HepG2 (cell line): ENCODE results near the gene SNRPD3. TPM values are rescaled to one million over a fixed set of nuclear protein-coding genes. Genes with fewer than 3 reads are reported as not detected.

Source experiments
- AGO2 ChIP-seq: fragments of 200-400 bp; formaldehyde crosslinking; optimal IDR thresholded peaks from 2 replicates; pipeline ENCODE3; 2017; ENCODE audit warnings: mild to moderate bottlenecking, low read depth, low read length, moderate library complexity
- DZIP1 ChIP-seq: sonication (generic); formaldehyde crosslinking; IDR thresholded peaks from 2 replicates; pipeline ENCODE4 v1.5.0; 2020; ENCODE audit warnings: mild to moderate bottlenecking, missing genetic modification reagents
- GATA4 ChIP-seq: sonication (generic); IDR thresholded peaks from 2 replicates; pipeline ENCODE4 v1.6.1; 2016; ENCODE audit warnings: antibody characterized with exemption, low read depth, borderline replicate concordance
- MLX ChIP-seq: IDR thresholded peaks from 2 replicates; pipeline ENCODE4 v1.6.1; 2016
- NCOA5 ChIP-seq: sonication (generic); formaldehyde crosslinking; IDR thresholded peaks from 2 replicates; pipeline ENCODE4 v1.4.0; 2020; ENCODE audit warnings: missing genetic modification reagents
- NR3C1 ChIP-seq: sonication (generic); formaldehyde crosslinking; IDR thresholded peaks from 2 replicates; pipeline ENCODE4 v1.4.0; 2020; ENCODE audit warnings: missing genetic modification reagents
- RARG ChIP-seq: sonication (generic); formaldehyde crosslinking; IDR thresholded peaks from 2 replicates; pipeline ENCODE4 v1.4.0; 2020; ENCODE audit warnings: low read depth, mild to moderate bottlenecking, missing genetic modification reagents
- SP1 ChIP-seq, 2 experiments: fragments of 450-650 bp in 1 of 2; sonication (generic) in 1 of 2; formaldehyde crosslinking in 1 of 2; IDR thresholded peaks; 2 replicates each; pipeline versions ENCODE4 v1.4.0 to v1.6.1; 2016 to 2020; ENCODE audit warnings: missing genetic modification reagents in 1 of 2
- TAF1 ChIP-seq: sonication (generic); formaldehyde crosslinking; IDR thresholded peaks from 2 replicates; pipeline ENCODE4 v1.4.0; 2020; ENCODE audit warnings: missing genetic modification reagents
- ZBTB42 ChIP-seq: sonication (generic); formaldehyde crosslinking; IDR thresholded peaks from 2 replicates; pipeline ENCODE4 v1.5.0; 2020; ENCODE audit warnings: mild to moderate bottlenecking, missing genetic modification reagents
- ZBTB7A ChIP-seq: sonication (generic); formaldehyde crosslinking; IDR thresholded peaks from 2 replicates; pipeline ENCODE4 v1.8.0; 2022; ENCODE audit warnings: mild to moderate bottlenecking, missing genetic modification reagents
- ZFP62 ChIP-seq: sonication (generic); formaldehyde crosslinking; IDR thresholded peaks from 2 replicates; pipeline ENCODE4 v1.4.0; 2020; ENCODE audit warnings: missing genetic modification reagents
- ZSCAN12 ChIP-seq: sonication (generic); formaldehyde crosslinking; IDR thresholded peaks from 2 replicates; pipeline ENCODE4 v1.9.0; 2021; ENCODE audit warnings: mild to moderate bottlenecking, missing genetic modification reagents
- polyA plus RNA-seq, 8 experiments: library from polyadenylated mRNA; depleted of rRNA in 3 of 8; stranded (reverse) in 7 of 8; unstranded in 1 of 8; fragments of >200 nt; fragmentation: Illumina TruSeq in 4 of 8; extraction: Trizol in 4 of 8; gene quantifications; 2 replicates each; pipeline versions ENCODE4 v1.2.1 to v1.2.3, GENCODE V29; 2011 to 2016; ENCODE audit warnings: low read depth in 4 of 8, missing spikeins in 1 of 8, mixed read lengths in 1 of 8; ENCODE audit not compliant: insufficient read depth in 1 of 8
- total RNA-seq, 5 experiments: library from RNA; depleted of rRNA; stranded (reverse); fragments of >200 nt; fragmentation: Illumina TruSeq; extraction: Trizol; gene quantifications; 2 replicates each; pipeline ENCODE4 v1.2.3, GENCODE V29; 2016; ENCODE audit warnings: low read depth in 1 of 5
- TF ChIP-seq, protein P1 (sequence below): sonication (generic); formaldehyde crosslinking; IDR thresholded peaks from 2 replicates; pipeline ENCODE4 v1.4.0; 2020; ENCODE audit warnings: missing genetic modification reagents, borderline replicate concordance
- TF ChIP-seq, protein P2 (sequence below): sonication (generic); formaldehyde crosslinking; IDR thresholded peaks from 2 replicates; pipeline ENCODE4 v1.4.0; 2020; ENCODE audit warnings: missing genetic modification reagents, mild to moderate bottlenecking, borderline replicate concordance
- TF ChIP-seq, protein P3 (sequence below): sonication (generic); formaldehyde crosslinking; IDR thresholded peaks from 2 replicates; pipeline ENCODE4 v1.4.0; 2020; ENCODE audit warnings: missing genetic modification reagents

Gene SNRPD3
- total and polyA plus RNA-seq, 2 of the 13 experiments (the other 11 are each of a cell fraction or from before 2014, with no cell fraction given) = 110 to 209 TPM

GRCh38 chr22:24578355-24579257, 22.8 kb downstream of the SNRPD3 start (continued):
- peak; percentile 88; the same call in 1 of the 2 replicates for TF ChIP-seq GATA4
- TF ChIP-seq ZBTB7A (CRISPR knock-in tag) = no peak
- TF ChIP-seq ZBTB42 (CRISPR knock-in tag) = no peak
- TF ChIP-seq TAF1 (CRISPR knock-in tag) = peak; percentile 25; the same call in 1 of the 2 replicates
- TF ChIP-seq, protein P1, sequence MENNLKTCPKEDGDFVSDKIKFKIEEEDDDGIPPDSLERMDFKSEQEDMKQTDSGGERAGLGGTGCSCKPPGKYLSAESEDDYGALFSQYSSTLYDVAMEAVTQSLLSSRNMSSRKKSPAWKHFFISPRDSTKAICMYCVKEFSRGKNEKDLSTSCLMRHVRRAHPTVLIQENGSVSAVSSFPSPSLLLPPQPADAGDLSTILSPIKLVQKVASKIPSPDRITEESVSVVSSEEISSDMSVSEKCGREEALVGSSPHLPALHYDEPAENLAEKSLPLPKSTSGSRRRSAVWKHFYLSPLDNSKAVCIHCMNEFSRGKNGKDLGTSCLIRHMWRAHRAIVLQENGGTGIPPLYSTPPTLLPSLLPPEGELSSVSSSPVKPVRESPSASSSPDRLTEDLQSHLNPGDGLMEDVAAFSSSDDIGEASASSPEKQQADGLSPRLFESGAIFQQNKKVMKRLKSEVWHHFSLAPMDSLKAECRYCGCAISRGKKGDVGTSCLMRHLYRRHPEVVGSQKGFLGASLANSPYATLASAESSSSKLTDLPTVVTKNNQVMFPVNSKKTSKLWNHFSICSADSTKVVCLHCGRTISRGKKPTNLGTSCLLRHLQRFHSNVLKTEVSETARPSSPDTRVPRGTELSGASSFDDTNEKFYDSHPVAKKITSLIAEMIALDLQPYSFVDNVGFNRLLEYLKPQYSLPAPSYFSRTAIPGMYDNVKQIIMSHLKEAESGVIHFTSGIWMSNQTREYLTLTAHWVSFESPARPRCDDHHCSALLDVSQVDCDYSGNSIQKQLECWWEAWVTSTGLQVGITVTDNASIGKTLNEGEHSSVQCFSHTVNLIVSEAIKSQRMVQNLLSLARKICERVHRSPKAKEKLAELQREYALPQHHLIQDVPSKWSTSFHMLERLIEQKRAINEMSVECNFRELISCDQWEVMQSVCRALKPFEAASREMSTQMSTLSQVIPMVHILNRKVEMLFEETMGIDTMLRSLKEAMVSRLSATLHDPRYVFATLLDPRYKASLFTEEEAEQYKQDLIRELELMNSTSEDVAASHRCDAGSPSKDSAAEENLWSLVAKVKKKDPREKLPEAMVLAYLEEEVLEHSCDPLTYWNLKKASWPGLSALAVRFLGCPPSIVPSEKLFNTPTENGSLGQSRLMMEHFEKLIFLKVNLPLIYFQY (CRISPR knock-in tag) = peak; percentile 76
- TF ChIP-seq NR3C1 (CRISPR knock-in tag) = no peak
- TF ChIP-seq, protein P2, sequence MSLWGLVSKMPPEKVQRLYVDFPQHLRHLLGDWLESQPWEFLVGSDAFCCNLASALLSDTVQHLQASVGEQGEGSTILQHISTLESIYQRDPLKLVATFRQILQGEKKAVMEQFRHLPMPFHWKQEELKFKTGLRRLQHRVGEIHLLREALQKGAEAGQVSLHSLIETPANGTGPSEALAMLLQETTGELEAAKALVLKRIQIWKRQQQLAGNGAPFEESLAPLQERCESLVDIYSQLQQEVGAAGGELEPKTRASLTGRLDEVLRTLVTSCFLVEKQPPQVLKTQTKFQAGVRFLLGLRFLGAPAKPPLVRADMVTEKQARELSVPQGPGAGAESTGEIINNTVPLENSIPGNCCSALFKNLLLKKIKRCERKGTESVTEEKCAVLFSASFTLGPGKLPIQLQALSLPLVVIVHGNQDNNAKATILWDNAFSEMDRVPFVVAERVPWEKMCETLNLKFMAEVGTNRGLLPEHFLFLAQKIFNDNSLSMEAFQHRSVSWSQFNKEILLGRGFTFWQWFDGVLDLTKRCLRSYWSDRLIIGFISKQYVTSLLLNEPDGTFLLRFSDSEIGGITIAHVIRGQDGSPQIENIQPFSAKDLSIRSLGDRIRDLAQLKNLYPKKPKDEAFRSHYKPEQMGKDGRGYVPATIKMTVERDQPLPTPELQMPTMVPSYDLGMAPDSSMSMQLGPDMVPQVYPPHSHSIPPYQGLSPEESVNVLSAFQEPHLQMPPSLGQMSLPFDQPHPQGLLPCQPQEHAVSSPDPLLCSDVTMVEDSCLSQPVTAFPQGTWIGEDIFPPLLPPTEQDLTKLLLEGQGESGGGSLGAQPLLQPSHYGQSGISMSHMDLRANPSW (CRISPR knock-in tag) = no peak; the same call in 1 of the 2 replicates
- TF ChIP-seq, protein P3, sequence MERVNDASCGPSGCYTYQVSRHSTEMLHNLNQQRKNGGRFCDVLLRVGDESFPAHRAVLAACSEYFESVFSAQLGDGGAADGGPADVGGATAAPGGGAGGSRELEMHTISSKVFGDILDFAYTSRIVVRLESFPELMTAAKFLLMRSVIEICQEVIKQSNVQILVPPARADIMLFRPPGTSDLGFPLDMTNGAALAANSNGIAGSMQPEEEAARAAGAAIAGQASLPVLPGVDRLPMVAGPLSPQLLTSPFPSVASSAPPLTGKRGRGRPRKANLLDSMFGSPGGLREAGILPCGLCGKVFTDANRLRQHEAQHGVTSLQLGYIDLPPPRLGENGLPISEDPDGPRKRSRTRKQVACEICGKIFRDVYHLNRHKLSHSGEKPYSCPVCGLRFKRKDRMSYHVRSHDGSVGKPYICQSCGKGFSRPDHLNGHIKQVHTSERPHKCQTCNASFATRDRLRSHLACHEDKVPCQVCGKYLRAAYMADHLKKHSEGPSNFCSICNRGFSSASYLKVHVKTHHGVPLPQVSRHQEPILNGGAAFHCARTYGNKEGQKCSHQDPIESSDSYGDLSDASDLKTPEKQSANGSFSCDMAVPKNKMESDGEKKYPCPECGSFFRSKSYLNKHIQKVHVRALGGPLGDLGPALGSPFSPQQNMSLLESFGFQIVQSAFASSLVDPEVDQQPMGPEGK (CRISPR knock-in tag) = peak; percentile 62
- no peak for TF ChIP-seq DZIP1 (CRISPR knock-in tag)
- TF ChIP-seq NCOA5 = no peak
- TF ChIP-seq RARG (CRISPR knock-in tag) = no peak
- no peak for TF ChIP-seq ZFP62
- no peak for TF ChIP-seq ZSCAN12 (CRISPR knock-in tag)
- TF ChIP-seq SP1 (IDR thresholded peaks at IDR 0.05) = no peak
- 0 out of 2 replicates have a peak, but pooled peaks have one; percentile 14 for TF ChIP-seq SP1 (CRISPR knock-in tag; IDR thresholded peaks at IDR 0.05)
- peak; percentile 40 for TF ChIP-seq AGO2
- peak; percentile 89 for TF ChIP-seq MLX (CRISPR knock-in tag)
